Mesendoderm (in vitro differentiated cells): ENCODE measurements around the gene TCTA.

Experiments
- DNase-seq: peaks from one replicate; pipeline ENCODE4 v3.0.0; 2013
- H2AK5ac ChIP-seq: 2 replicates; pipeline ENCODE4 v1.6.1; 2013; ENCODE audit warnings: low read length, inconsistent platforms
- H2BK120ac ChIP-seq: 2 replicates; pipeline ENCODE4 v1.6.1; 2013; ENCODE audit warnings: low read depth, mild to moderate bottlenecking, low read length, moderate library complexity, mixed read lengths
- H2BK15ac ChIP-seq: replicated peaks from 2 replicates; pipeline ENCODE4 v1.6.1; 2013; ENCODE audit warnings: low read depth, mild to moderate bottlenecking, moderate library complexity
- H2BK5ac ChIP-seq: 2 replicates; pipeline ENCODE4 v1.6.1; 2013; ENCODE audit warnings: low read length, inconsistent platforms
- H3K18ac ChIP-seq: 2 replicates; pipeline ENCODE4 v1.6.1; 2013; ENCODE audit warnings: mild to moderate bottlenecking, low read length, mixed read lengths
- H3K23ac ChIP-seq: one replicate; pipeline ENCODE4 v1.6.1; 2013; ENCODE audit warnings: low read length
- H3K27ac ChIP-seq: 2 replicates; pipeline ENCODE4 v1.5.1; 2013; ENCODE audit warnings: low read depth, mild to moderate bottlenecking, inconsistent platforms, low read length, moderate library complexity
- H3K27me3 ChIP-seq: 2 replicates; pipeline ENCODE4 v1.6.1; 2013; ENCODE audit warnings: low read length, control low read depth, mild to moderate bottlenecking, inconsistent platforms; ENCODE audit not compliant: insufficient read depth, poor library complexity
- H3K36me3 ChIP-seq: 2 replicates; pipeline ENCODE4 v1.6.1; 2013; ENCODE audit warnings: low read length, inconsistent platforms; ENCODE audit not compliant: control insufficient read depth, insufficient read depth
- H3K4ac ChIP-seq: one replicate; pipeline ENCODE4 v1.6.1; 2013; ENCODE audit warnings: low read depth, mild to moderate bottlenecking, low read length, moderate library complexity
- H3K4me1 ChIP-seq: 2 replicates; pipeline ENCODE4 v1.6.1; 2013; ENCODE audit warnings: low read depth, low read length, inconsistent platforms; ENCODE audit not compliant: control insufficient read depth
- H3K4me2 ChIP-seq: 2 replicates; pipeline ENCODE4 v1.6.1; 2013; ENCODE audit warnings: low read length
- H3K4me3 ChIP-seq: 2 replicates; pipeline ENCODE4 v1.5.1; 2013; ENCODE audit warnings: mild to moderate bottlenecking, low read length
- H3K56ac ChIP-seq: one replicate; pipeline ENCODE4 v1.6.1; 2013; ENCODE audit warnings: low read length
- H3K79me1 ChIP-seq: 2 replicates; pipeline ENCODE4 v1.6.1; 2013; ENCODE audit warnings: low read length, inconsistent platforms
- H3K79me2 ChIP-seq: 2 replicates; pipeline ENCODE4 v1.6.1; 2013; ENCODE audit warnings: mild to moderate bottlenecking, low read length; ENCODE audit not compliant: control insufficient read depth, insufficient read depth
- H3K9ac ChIP-seq: 2 replicates; pipeline ENCODE4 v1.6.1; 2013; ENCODE audit warnings: low read length, inconsistent platforms
- H4K5ac ChIP-seq: one replicate; pipeline ENCODE4 v1.6.1; 2013; ENCODE audit warnings: low read length
- H4K8ac ChIP-seq: one replicate; pipeline ENCODE4 v1.6.1; 2013; ENCODE audit warnings: low read depth, mild to moderate bottlenecking, control low read depth, low read length, moderate library complexity
- WGBS: extraction: QIAGEN DNeasy Blood & Tissue Kit; methylation state at CpG from one replicate; pipeline ENCODE4 v1.1.7; 2013; ENCODE audit warnings: low lambda C conversion rate, missing lambda C conversion rate; ENCODE audit not compliant: insufficient coverage; ENCODE audit errors: extremely low coverage; 5-methylcytosine and 5-hydroxymethylcytosine counted together

Gene TCTA

GRCh38 chr3:49416867-49417266 is 4.6 kb downstream of the TCTA start:
- H3K4ac ChIP-seq: no peak overlapping the region
- H3K56ac ChIP-seq: no peak overlapping the region

GRCh38 chr3:49417516-49418120 is 5.4 kb downstream of the TCTA start:
- Histone ChIP-seq H3K4me1 (peaks cover 15% of the 10 kb centered on the region), H3K4ac (no peak overlapping the region), H2BK120ac (no peak overlapping the region), H2BK5ac (no peak overlapping the region), H2AK5ac (no peak overlapping the region), H3K9ac (no peak overlapping the region), H3K56ac (no peak overlapping the region), H4K8ac (no peak overlapping the region), H3K23ac (no peak overlapping the region), H3K4me3 (no peak overlapping the region), H3K79me2 (peaks cover 3% of the 10 kb centered on the region), H3K36me3 (peaks cover 2% of the 10 kb centered on the region), H2BK15ac (no peak overlapping the region), H3K4me2 (no peak overlapping the region), H3K27ac (no peak overlapping the region), H3K27me3 (no peaks in the 10 kb centered on the region), H3K18ac (no peak overlapping the region), H4K5ac (no peak overlapping the region), H3K79me1 (peaks cover 12% of the 10 kb centered on the region)
- no CpG with 5 or more reads among the region's 13 CpGs for WGBS
- no peak for DNase-seq

More at GRCh38 chr3:49416867-49417266, 4.6 kb downstream of the TCTA start:
- H3K79me1 ChIP-seq: peaks cover 13% of the 10 kb centered on the region
- no CpG with 5 or more reads among the region's 2 CpGs for WGBS
- H2BK5ac ChIP-seq: no peak overlapping the region
- no peak overlapping the region for H2BK15ac ChIP-seq
- peak; percentile 74 for DNase-seq
- no peak overlapping the region for H4K5ac ChIP-seq
- no peak overlapping the region for H2AK5ac ChIP-seq
- peaks cover 15% of the 10 kb centered on the region for H3K4me1 ChIP-seq
- H2BK120ac ChIP-seq: no peak overlapping the region
- peaks cover 2% of the 10 kb centered on the region for H3K36me3 ChIP-seq
- no peak overlapping the region for H3K23ac ChIP-seq
- H3K79me2 ChIP-seq: peaks cover 5% of the 10 kb centered on the region
- H3K27ac ChIP-seq: no peak overlapping the region
- no peak overlapping the region for H3K4me3 ChIP-seq
- H3K4me2 ChIP-seq: no peak overlapping the region
- no peak overlapping the region for H3K18ac ChIP-seq
- H4K8ac ChIP-seq: no peak overlapping the region
- H3K27me3 ChIP-seq: no peaks in the 10 kb centered on the region
- H3K9ac ChIP-seq: peak overlapping the region; percentile 2

GRCh38 chr3:49421890-49422378 is 9.7 kb downstream of the TCTA start:
- H3K9ac ChIP-seq: peak overlapping the region; percentile 93
- no peak overlapping the region for H3K18ac ChIP-seq
- H3K79me2 ChIP-seq: no peaks in the 10 kb centered on the region
- no peak overlapping the region for H3K23ac ChIP-seq
- H3K4me2 ChIP-seq: peak overlapping the region; percentile 95
- no CpG with 5 or more reads among the region's 14 CpGs for WGBS
- H3K4me1 ChIP-seq: peaks cover 8% of the 10 kb centered on the region
- H3K56ac ChIP-seq: peak overlapping the region; percentile 99
- H2BK15ac ChIP-seq: no peak overlapping the region
- H3K4ac ChIP-seq: no peak overlapping the region
- H2BK120ac ChIP-seq: no peak overlapping the region
- H4K5ac ChIP-seq: no peak overlapping the region
- no peak overlapping the region for H2BK5ac ChIP-seq
- peak overlapping the region; percentile 59 for H3K4me3 ChIP-seq
- H4K8ac ChIP-seq: no peak overlapping the region
- no peaks in the 10 kb centered on the region for H3K36me3 ChIP-seq
- H3K79me1 ChIP-seq: peaks cover 6% of the 10 kb centered on the region
- no peaks in the 10 kb centered on the region for H3K27me3 ChIP-seq
- no peak for DNase-seq
- peak overlapping the region; percentile 18 for H3K27ac ChIP-seq
- peak overlapping the region; percentile 52 for H2AK5ac ChIP-seq

- Histone ChIP-seq H3K27me3 (no peaks in the 10 kb centered on the region), H2BK5ac (no peak within 1 kb of the TSS), H4K8ac (no peak within 1 kb of the TSS), H3K23ac (no peak within 1 kb of the TSS), H3K79me2 (no peaks in the 10 kb centered on the region), H3K4me3 (peak within 1 kb of the TSS; percentile 59), H3K4me1 (peaks cover 5% of the 10 kb centered on the region), H2BK120ac (no peak within 1 kb of the TSS), H3K18ac (no peak within 1 kb of the TSS), H4K5ac (no peak within 1 kb of the TSS), H3K4me2 (peak within 1 kb of the TSS; percentile 95), H3K79me1 (peaks cover 6% of the 10 kb centered on the region), H3K9ac (peak within 1 kb of the TSS; percentile 93), H3K27ac (peak within 1 kb of the TSS; percentile 18), H2AK5ac (peak within 1 kb of the TSS; percentile 52), H2BK15ac (no peak within 1 kb of the TSS), H3K56ac (peak within 1 kb of the TSS; percentile 99), H3K4ac (no peak within 1 kb of the TSS), H3K36me3 (no peaks in the 10 kb centered on the region)
- DNase-seq: peak; percentile 98
- WGBS: no CpG with 5 or more reads among the region's 25 CpGs
Observed at GRCh38 chr3:49422379-49423248, 10.4 kb downstream of the TCTA start, which contains the start of gene AMT. AMT (minus strand) TSS chr3:49422473; CDS start chr3:49422450, 23 bp downstream.

GRCh38 chr3:49424816-49425215 is 12.6 kb downstream of the TCTA start:
- Histone ChIP-seq H3K23ac (no peak overlapping the region), H3K18ac (no peak overlapping the region), H3K4me3 (no peak overlapping the region), H3K27me3 (no peaks in the 10 kb centered on the region), H3K79me2 (no peaks in the 10 kb centered on the region), H3K56ac (no peak overlapping the region), H2BK120ac (no peak overlapping the region), H3K4me1 (peaks cover 5% of the 10 kb centered on the region), H3K9ac (no peak overlapping the region), H4K8ac (no peak overlapping the region), H4K5ac (no peak overlapping the region), H3K4ac (no peak overlapping the region), H2AK5ac (no peak overlapping the region), H2BK15ac (no peak overlapping the region), H2BK5ac (no peak overlapping the region), H3K36me3 (no peaks in the 10 kb centered on the region), H3K27ac (no peak overlapping the region), H3K79me1 (peaks cover 6% of the 10 kb centered on the region), H3K4me2 (no peak overlapping the region)
- no peak for DNase-seq
- WGBS: no CpG with 5 or more reads among the region's 6 CpGs
